Osteoblast (primary cell): ENCODE measurements around the gene JCAD. TPM values are rescaled to one million over a fixed set of nuclear protein-coding genes. Genes with fewer than 3 reads are reported as not detected.
A peak's percentile ranks its signal among the peaks of the same experiment; 100 is the strongest.

Experiments
- DNase-seq: peaks from one replicate; pipeline ENCODE4 v3.0.0; 2011; ENCODE audit warnings: low spot score, mixed read lengths; ENCODE audit not compliant: insufficient read length; ENCODE audit errors: missing footprints
- H2AFZ ChIP-seq: 2 replicates; pipeline ENCODE4 v1.6.0; 2011; ENCODE audit warnings: mild to moderate bottlenecking, low read length
- H3K27ac ChIP-seq: 2 replicates; pipeline ENCODE4 v1.5.1; 2011; ENCODE audit warnings: mild to moderate bottlenecking, low read depth, low read length, moderate library complexity
- H3K27me3 ChIP-seq: 2 replicates; pipeline ENCODE4 v1.6.0; 2012; ENCODE audit warnings: mild to moderate bottlenecking, control low read depth, inconsistent platforms, low read length, moderate library complexity; ENCODE audit not compliant: insufficient read depth
- H3K36me3 ChIP-seq: 2 replicates; pipeline ENCODE4 v1.5.1; 2011; ENCODE audit warnings: mild to moderate bottlenecking, low read length, control low read depth, moderate library complexity; ENCODE audit not compliant: insufficient read depth
- H3K4me1 ChIP-seq: 2 replicates; pipeline ENCODE4 v1.5.1; 2011; ENCODE audit warnings: mild to moderate bottlenecking, low read length, control low read depth, moderate library complexity; ENCODE audit not compliant: insufficient read depth
- H3K4me2 ChIP-seq: 2 replicates; pipeline ENCODE4 v1.6.0; 2011; ENCODE audit warnings: mild to moderate bottlenecking, low read length; ENCODE audit not compliant: insufficient read depth
- H3K4me3 ChIP-seq: fragments of 200-600 bp; sonication (generic); 3 replicates; pipeline ENCODE4 v1.5.1; 2012; ENCODE audit warnings: mild to moderate bottlenecking, low read length, inconsistent platforms; ENCODE audit not compliant: insufficient read depth
- H3K79me2 ChIP-seq: 2 replicates; pipeline ENCODE4 v1.6.0; 2012; ENCODE audit warnings: mild to moderate bottlenecking, low read length, control low read depth, inconsistent platforms; ENCODE audit not compliant: insufficient read depth
- H3K9me3 ChIP-seq: 2 replicates; pipeline ENCODE4 v1.5.1; 2011; ENCODE audit warnings: low read depth, low read length, control low read depth
- H4K20me1 ChIP-seq: 2 replicates; pipeline ENCODE4 v1.6.0; 2012; ENCODE audit warnings: mild to moderate bottlenecking, low read length, control low read depth; ENCODE audit not compliant: insufficient read depth
- total RNA-seq: library from RNA; depleted of rRNA; stranded (reverse); fragments of >200 nt; gene quantifications from 2 replicates; pipeline ENCODE4 v1.2.3, GENCODE V29; 2012
- TF ChIP-seq, protein P1 (sequence below): IDR thresholded peaks from 2 replicates; pipeline ENCODE4 v1.5.1; 2011; ENCODE audit warnings: mild to moderate bottlenecking, low read depth, low read length, moderate library complexity; ENCODE audit errors: extremely low read depth

Gene JCAD
- total RNA-seq, 1 donor = 47.0 TPM

DNA sequence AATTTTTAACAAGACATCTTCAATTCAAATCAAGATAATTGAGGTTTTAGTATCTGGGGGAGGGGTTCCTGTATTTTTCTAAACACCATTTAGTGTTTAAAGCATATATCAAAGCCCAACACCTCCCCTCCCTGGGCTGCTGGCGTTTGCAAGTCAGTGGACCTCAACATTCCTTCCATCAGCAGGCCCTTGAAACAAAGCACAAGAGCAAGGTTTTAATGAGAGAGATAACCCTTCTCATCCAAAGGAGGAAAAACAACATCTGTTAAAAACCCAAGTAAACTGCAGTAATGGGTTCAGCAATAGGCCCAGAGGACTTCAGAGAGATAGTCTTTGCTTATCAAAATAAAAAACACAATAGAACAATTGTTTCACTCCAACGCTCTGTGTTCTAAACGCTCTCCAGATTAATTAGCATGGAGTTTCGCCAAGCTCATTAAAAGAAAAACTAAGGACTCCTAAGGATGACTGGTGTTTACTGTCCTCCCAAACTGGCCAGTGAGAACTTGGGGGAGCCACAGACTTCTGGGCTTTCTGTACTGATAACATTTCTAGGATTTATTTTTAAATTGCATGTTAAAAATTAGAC is 2.5 kb downstream of the JCAD start:
- H3K9me3 ChIP-seq = no peaks in the 10 kb centered on the region
- peak overlapping the region; percentile 64 for H3K27ac ChIP-seq
- H3K4me3 ChIP-seq = peak overlapping the region; percentile 81
- no peak overlapping the region for H2AFZ ChIP-seq
- DNase-seq = no peak
- H3K27me3 ChIP-seq = no peaks in the 10 kb centered on the region
- H3K36me3 ChIP-seq = no peaks in the 10 kb centered on the region
- peaks cover 13% of the 10 kb centered on the region for H4K20me1 ChIP-seq
- TF ChIP-seq, protein P1, sequence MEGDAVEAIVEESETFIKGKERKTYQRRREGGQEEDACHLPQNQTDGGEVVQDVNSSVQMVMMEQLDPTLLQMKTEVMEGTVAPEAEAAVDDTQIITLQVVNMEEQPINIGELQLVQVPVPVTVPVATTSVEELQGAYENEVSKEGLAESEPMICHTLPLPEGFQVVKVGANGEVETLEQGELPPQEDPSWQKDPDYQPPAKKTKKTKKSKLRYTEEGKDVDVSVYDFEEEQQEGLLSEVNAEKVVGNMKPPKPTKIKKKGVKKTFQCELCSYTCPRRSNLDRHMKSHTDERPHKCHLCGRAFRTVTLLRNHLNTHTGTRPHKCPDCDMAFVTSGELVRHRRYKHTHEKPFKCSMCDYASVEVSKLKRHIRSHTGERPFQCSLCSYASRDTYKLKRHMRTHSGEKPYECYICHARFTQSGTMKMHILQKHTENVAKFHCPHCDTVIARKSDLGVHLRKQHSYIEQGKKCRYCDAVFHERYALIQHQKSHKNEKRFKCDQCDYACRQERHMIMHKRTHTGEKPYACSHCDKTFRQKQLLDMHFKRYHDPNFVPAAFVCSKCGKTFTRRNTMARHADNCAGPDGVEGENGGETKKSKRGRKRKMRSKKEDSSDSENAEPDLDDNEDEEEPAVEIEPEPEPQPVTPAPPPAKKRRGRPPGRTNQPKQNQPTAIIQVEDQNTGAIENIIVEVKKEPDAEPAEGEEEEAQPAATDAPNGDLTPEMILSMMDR = no peak
- peaks cover 57% of the 10 kb centered on the region for H3K4me1 ChIP-seq
- peak overlapping the region; percentile 81 for H3K4me2 ChIP-seq
- H3K79me2 ChIP-seq = peaks cover 74% of the 10 kb centered on the region

DNA sequence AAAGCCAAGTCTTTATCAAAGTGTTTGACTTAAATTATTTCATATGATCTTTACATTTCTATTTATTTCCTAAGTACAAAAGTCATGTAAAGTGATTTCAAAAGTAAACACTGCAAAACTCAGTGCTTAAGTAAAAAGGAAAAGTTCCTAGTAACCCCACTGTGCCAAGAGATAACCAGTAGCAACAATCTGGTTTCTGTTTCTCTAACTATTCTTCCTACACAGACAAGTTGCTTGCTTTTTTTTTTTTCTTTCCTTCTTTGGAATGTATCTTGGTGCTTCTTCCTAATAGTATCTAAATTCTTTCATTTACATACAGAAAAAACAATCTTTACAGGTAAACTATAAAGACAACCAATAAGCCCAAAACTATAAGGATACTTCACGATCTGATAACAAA is 3.1 kb downstream of the JCAD start:
- peak overlapping the region; percentile 37 for H3K27ac ChIP-seq
- H3K36me3 ChIP-seq = no peaks in the 10 kb centered on the region
- H3K4me3 ChIP-seq = peak overlapping the region; percentile 81
- H3K79me2 ChIP-seq = peaks cover 79% of the 10 kb centered on the region
- H2AFZ ChIP-seq = no peak overlapping the region
- peaks cover 57% of the 10 kb centered on the region for H3K4me1 ChIP-seq
- peak; percentile 87 for DNase-seq
- H4K20me1 ChIP-seq = peaks cover 17% of the 10 kb centered on the region
- TF ChIP-seq, protein P1 = no peak
- H3K4me2 ChIP-seq = peak overlapping the region; percentile 81
- H3K27me3 ChIP-seq = no peaks in the 10 kb centered on the region
- H3K9me3 ChIP-seq = no peaks in the 10 kb centered on the region

DNA sequence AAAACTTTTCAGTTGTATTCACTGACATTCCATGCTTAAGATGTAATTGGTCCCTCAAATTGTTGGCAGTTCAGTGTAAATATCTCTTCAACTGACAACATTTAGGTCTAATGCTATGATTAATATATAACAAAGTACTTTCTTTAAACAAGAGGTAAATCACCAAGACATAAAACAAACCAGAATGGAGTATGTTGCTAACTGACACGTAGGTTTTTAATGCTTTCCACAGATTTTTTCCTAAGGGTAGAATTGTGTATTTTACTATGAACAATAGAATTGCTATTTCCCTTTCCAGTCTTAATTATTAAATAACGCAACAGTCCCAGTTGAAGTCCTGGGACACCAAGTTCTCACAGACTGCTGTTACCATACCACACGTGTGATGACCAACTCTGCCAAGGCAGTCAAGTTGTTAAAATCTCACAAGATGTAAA is 4.1 kb downstream of the JCAD start:
- Histone ChIP-seq H2AFZ (no peak overlapping the region), H4K20me1 (peaks cover 20% of the 10 kb centered on the region), H3K9me3 (no peaks in the 10 kb centered on the region), H3K36me3 (no peaks in the 10 kb centered on the region), H3K4me3 (peak overlapping the region; percentile 19), H3K4me2 (peak overlapping the region; percentile 81), H3K79me2 (peaks cover 90% of the 10 kb centered on the region), H3K27me3 (no peaks in the 10 kb centered on the region), H3K27ac (peak overlapping the region; percentile 37), H3K4me1 (peaks cover 57% of the 10 kb centered on the region)
- DNase-seq = peak; percentile 88
- TF ChIP-seq, protein P1 = no peak

DNA sequence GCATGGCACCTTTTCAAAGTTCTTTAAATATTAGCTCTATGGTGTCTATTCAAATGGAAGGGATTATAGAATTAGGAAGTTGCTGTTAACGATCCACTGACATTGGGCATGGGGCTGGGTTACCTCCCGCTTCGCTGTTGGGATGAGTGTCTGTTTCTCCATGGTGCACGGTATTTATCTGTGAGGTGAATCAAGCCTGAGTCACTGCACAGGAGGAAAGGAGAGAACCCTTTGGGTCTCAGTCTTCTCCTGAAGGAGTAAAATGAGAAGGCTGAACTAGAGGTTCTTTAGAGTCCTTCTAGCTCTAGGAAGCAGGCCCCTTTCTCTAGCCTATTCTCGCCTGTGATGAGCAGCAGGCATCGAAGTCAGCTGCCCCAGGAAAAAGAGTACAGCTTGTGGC is 7.3 kb downstream of the JCAD start:
- DNase-seq = peak; percentile 69
- Histone ChIP-seq H3K4me3 (no peak overlapping the region), H4K20me1 (peaks cover 43% of the 10 kb centered on the region), H3K36me3 (peaks cover 9% of the 10 kb centered on the region), H3K27ac (no peak overlapping the region), H3K4me1 (peaks cover 36% of the 10 kb centered on the region), H3K4me2 (no peak overlapping the region), H3K79me2 (peaks cover 94% of the 10 kb centered on the region), H3K9me3 (no peaks in the 10 kb centered on the region), H2AFZ (no peak overlapping the region), H3K27me3 (no peaks in the 10 kb centered on the region)
- TF ChIP-seq, protein P1 = no peak
